Germinal center (tissue), 1 donor: ENCODE data around the gene GAREM1.
"Not testable (repeated sequence)": the region's sequence is repeated elsewhere in the genome, so short reads cannot be mapped to it uniquely, and the experiment has no call there.

Source experiments
- DNase-seq: peaks from one replicate; pipeline ENCODE4 v3.0.0; 2012; ENCODE audit warnings: mixed read lengths, low spot score

Gene GAREM1

GRCh38 chr18:32326450-32327308, 144.0 kb downstream of the GAREM1 start:
- DNase-seq = no peak

DNA sequence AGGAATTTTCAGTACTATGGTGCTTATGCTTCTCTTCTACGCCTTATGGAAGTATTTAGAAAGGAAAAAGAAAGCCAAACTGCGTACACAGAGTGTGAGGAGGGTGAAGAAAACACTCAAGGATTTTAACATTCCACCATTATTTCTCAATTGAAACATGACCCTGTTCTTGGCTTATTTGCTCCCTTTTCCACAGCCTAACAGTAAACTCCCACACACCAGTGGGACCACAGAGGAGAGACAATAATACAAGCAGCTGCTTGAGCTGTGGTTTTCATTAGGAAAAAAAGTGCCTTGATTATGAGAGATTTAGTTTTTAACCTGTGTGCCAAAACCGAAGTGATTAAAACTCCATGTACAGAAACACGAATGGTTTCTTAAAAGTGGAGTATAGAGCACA, 146.5 kb downstream of the GAREM1 start:
- DNase-seq = no peak

DNA sequence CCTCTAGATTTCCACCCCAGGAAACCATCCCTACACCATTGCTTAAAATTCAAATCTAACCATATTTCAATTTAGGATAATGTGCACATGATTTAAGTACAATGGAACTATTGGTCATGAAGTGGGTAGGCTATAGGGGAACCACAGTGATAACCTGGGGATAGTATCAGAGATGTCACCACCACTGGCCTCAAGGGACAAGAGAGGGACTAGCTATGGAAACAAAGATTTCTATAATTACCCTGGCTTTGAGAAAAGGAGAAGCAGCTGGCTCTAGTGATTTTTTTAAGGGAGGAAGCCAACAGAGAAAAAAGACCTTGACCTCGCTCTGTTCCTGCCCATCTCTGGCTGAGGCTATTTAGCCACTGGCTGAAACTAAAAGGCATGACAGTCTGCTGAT, 148.9 kb downstream of the GAREM1 start:
- no peak for DNase-seq

GRCh38 chr18:32319084-32319483, 151.6 kb downstream of the GAREM1 start:
- no peak for DNase-seq

DNA sequence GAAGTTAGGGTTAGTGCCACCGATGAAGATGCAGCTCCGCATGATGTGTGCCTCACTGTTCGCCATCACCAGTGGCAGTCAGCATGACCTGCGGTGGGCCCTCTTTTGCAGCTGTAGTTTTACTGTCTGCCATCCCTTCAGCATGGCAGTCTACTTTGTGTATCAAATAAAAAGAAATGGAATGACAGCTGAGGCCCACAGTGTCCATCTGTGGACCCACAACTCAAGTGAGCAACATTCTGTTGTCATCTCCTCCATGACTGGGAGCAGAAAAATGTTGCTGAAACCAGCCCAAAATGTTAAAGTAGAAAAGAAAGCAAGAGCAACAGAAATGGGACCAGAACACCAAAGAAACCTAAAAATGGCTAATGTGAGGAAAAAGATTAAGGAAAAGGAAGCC, 152.1 kb downstream of the GAREM1 start:
- DNase-seq = no peak

DNA sequence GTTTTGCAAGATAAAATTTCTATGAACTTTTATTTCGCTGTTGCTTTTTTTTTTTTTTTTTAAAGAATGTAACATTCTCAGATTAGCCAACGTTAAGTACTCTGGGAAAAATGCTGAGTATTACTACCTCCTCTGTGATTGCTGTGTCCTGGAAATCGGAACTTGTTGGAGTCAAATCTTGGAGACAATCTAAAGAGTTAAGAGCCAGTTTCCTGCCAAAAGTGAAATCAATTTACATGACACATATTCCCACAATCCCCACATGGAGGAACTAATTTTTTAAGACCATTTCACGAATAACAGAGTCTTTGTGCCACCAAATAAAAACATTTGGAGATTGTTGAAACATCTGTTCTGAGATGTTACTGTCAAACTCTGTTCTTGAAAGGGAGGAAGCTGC, 153.0 kb downstream of the GAREM1 start:
- DNase-seq = no peak

DNA sequence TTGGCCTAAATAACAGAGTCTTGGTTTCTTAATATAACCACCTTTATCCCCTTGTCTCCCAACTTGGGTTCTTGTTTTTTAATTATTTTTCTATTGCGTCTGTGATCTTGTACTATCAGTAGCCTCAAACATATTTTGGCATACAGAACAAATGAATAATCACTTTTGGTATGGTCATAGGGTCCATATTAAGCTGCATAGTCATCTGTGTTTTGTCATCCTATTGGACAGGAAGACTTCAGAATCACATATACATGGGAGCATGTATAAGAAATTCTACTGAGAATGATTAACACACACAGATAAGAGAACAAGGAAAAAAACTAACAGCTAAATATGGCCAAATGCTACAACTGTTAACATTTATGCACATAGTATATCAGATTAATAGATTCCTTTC, 154.8 kb downstream of the GAREM1 start:
- no peak for DNase-seq

GRCh38 chr18:32310774-32311173, 159.9 kb downstream of the GAREM1 start:
- no peak for DNase-seq

DNA sequence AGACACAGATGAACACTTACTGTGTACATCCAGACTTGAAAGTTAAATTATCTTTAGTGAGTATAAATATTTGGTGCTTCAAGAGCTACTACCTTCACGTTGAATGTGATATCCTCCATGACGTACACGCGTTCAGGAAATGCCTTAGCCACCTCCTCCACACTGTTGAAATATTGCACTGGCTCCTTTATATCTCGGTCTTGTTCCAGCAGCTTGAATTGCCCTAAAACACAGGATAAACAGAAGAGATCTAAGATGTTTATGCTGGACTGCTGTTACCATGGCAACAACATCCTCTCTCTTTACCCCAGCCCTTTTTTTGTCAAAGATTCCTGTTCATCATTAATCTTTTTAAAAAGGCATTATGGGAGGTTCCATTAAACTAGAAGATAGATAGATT, 160.6 kb downstream of the GAREM1 start:
- DNase-seq = no peak

DNA sequence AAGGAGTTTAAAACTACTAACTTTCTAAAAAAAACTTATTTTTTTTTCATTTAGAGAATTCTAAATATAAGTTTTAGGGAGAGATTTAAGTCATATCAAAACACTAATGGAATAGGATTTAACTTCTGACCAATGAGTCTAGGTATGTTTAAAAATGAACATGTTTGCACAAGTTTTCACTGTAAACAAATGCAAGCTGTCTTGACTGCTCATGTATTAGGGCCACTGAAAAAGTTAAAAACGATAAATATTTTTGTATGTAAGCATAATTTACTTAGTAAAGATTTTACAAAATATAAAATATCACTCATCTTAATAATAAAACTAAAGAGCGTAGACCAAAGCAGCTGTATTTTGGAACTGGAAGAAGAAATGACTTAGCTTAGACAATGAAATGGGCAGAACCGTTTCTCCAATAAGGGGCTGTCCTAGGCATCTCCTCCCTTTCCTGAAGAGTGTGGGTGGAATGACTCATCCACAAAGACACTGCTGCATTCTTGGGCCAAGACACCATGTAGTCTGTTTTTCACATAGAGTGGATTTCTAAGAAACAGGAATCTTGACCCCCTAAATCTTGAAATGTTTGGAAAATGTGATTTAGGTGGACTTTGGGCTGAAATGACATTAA, 162.1 kb downstream of the GAREM1 start:
- no peak for DNase-seq

GRCh38 chr18:32303400-32303799, 167.3 kb downstream of the GAREM1 start:
- no peak for DNase-seq

DNA sequence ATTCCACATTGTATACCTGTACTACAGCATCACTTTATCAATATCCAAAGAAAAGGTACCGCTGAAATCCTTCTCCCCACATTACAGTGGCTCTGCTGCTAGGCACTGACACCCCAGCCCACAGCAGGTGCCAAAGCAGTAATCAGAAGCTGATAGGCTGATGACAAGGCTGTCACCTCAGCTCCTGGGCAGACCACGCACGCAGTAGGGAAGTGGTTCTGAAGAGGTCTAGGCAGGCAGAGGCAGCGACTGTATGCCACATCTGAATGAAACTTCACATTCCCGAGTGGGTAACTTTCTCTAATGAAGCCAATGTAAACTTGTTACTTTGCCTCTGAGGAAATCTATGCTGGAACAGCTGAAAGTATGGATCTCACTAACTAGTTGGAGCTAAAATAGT, 167.9 kb downstream of the GAREM1 start:
- no peak for DNase-seq

GRCh38 chr18:32301976-32302743, 168.5 kb downstream of the GAREM1 start:
- no peak for DNase-seq

GRCh38 chr18:32301361-32301760, 169.3 kb downstream of the GAREM1 start:
- no peak for DNase-seq

DNA sequence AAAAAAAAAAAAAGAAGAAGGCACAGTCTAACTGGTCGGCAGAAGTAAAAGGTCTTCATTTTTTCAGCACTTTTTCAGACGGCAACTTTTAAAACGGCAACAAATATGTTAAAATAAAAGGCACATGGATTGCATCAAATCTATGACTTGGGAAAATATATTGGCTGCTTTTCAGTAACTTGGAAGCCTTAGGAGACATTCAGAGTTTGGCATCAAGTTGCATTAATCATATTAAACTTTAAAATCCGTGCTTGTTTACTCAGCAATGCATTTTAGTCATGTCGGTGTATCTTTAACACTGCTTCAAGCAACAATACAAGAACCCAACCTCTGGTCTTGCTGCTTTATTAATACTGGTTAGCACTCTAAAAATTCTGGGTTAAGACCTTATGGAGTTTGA, 169.8 kb downstream of the GAREM1 start:
- DNase-seq = no peak

- no peak for DNase-seq
These were observed 171.2 kb downstream of the GAREM1 start for GRCh38 chr18:32299484-32299883.

DNA sequence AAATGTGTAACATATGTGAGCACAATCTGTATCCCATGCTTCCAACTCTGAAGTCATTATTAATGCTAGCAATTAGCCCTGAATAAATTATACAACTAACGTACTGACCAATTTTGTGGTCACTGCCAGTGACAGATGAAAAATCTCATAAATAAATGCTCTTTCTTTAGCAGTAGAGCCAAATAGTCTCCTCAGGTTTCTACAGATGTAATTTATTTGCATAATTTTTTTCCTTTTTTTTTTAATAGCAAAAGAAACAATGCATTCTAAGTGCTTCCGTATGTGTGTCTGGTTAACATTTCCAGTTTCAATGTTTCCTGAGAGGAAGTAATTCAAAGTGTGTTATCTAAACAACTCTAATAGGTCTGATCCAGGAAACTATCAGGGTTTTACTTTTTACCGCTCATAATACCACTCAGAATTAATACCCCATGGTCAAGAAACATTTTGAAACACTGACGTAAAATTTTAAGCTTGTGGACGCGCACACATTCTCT, 172.5 kb downstream of the GAREM1 start:
- no peak for DNase-seq

DNA sequence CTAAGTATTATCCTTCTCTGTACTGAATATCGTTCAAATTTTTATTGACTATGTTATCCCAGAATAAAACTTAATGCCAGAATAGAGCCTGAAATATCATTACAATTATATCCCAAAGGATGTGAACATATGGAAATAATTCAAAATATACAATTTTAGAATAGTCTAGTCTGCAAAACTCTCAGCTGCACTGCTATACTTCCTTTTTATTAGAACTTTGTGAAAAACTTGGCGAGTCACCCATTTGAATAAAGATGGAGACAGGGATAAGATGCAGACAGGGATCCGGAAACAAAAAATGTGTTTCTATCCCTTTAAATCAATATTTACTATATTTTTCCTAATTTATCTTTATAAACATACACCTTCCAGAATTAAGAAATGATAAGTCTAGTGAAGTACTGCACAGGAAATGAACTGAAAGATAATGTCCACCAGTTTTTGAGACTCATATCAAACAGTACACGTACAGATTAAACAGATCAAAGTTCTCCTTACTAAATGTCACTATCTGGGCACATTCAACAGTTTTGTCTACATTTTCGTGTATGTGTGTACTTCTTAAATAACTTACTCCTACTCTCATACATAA, 173.0 kb downstream of the GAREM1 start:
- DNase-seq = no peak

DNA sequence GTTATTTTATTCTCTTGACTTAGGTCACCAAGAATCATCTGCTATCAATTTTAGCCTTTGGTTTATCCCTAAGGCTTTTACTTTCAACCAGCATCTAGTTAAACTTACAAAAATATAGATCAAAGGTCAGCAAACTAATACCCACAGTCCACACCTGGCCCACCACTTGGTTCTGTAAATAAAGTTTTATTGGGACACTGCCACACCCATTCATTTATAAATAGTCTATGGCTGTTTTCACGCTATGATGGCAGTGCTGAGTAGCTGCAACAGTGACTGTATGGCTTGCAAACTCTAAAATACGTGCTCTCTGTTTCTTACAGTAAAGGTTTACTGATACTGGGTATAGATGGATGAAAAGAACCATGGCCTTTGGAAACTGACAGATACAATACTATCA, 173.8 kb downstream of the GAREM1 start:
- no peak for DNase-seq

- no peak for DNase-seq
These were observed 175.1 kb downstream of the GAREM1 start for GRCh38 chr18:32295604-32296003.

- no peak for DNase-seq
These were observed 177.6 kb downstream of the GAREM1 start for GRCh38 chr18:32293107-32293506.

DNA sequence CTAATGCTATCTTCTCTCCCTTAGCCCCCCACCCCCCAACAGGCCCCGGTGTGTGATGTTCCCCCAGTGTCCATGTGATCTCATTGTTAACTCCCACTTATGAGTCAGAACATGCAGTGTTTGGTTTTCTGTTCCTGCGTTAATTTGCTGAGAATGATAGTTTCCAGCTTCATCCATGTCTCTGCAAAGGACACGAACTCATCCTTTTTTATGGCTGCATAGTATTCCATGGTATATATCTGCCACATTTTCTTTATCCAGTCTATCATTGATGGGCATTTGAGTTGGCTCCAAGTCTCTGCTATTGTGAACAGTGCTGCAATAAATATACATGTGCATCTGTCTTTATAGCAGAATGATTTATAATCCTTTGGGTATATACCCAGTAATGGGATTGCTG, 179.1 kb downstream of the GAREM1 start:
- DNase-seq = not testable (repeated sequence)
